Measurements from ENCODE around the gene SCN5A.

SCN5A gene

GRCh38 chr3:38587548-38588131, 61.8 kb downstream of the SCN5A start:
- POLR2A ChIA-PET = no interaction called here
- DNase-seq = no peak
- Histone ChIP-seq H3K27ac (ENCODE audit: insufficient read depth in 1 of 2, low read depth in 1 of 2, low read length in 2 of 2, poor library complexity in 1 of 2, severe bottlenecking in 2 of 2) (no peak overlapping the region), H3K9me3 (ENCODE audit: control extremely low read depth in 1 of 5, control insufficient read depth in 4 of 5, insufficient read depth in 2 of 5, low read depth in 1 of 5, low read length in 4 of 5) (no peaks in the 10 kb centered on the region), H3K36me3 (ENCODE audit: control insufficient read depth in 4 of 4, insufficient read depth in 4 of 4, low read length in 3 of 4) (no peaks in the 10 kb centered on the region), H3K27me3 (replicated peaks in 2 of 5; ENCODE audit: control insufficient read depth in 4 of 5, insufficient read depth in 5 of 5, low read length in 4 of 5) (no peaks in the 10 kb centered on the region), H3K4me1 (ENCODE audit: control extremely low read depth in 1 of 4, control insufficient read depth in 4 of 4, insufficient read depth in 4 of 4, low read length in 3 of 4) (no peaks in the 10 kb centered on the region), H3K4me3 (ENCODE audit: control insufficient read depth in 1 of 7, extremely low read depth in 1 of 7, insufficient read depth in 4 of 7, low read depth in 2 of 7, low read length in 6 of 7) (no peak overlapping the region)
- WGBS (ENCODE audit: insufficient coverage) = 98% methylated on average over 5 of the region's 7 CpGs
- CTCF ChIA-PET = no interaction called here

DNA sequence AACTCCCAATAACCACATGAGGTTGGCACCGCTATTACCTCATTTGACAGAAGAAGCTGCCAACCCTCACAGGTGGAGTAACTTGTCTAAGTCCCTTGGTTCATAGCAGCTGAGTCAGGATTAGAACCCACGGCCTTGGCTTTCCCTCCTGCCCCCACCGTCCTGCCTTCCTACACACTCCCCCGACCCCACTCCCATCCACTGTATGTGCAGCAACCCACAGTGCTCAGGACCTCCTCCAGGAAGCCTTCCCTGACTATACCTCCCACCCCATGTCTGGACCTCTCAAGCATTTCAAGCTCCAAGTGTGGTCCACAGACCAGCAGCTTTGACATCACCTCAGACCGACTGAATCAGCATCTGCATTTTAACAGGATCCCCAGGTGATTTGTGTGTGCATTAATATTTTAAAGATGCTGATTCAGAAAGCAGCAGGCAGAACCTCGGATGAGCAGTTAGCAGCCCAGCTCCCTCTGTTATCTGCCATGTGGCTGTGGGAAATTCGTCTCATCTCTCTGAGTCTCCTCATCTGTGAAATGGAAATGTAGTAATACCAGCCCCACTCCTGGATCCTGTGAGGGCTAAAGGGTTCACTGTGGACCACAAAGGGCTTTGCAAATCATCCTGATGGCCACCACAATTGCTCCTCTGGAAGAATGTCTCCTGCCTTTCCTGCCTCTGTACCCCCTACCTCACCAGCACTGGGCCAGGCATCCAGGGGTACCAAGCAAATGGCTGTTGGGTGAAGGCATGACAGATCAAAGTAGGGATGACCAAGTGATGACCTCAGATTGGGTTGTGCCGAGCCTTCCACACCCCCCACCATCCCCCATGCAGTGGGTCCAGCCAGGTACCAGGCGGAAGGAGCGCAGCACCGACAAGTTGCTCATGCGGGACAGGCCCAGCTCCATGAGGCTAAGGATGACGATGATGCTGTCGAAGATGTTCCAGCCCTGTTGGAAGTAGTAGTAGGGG, 62.7 kb downstream of the SCN5A start:
- Histone ChIP-seq H3K4me1 (ENCODE audit: control extremely low read depth in 1 of 4, control insufficient read depth in 4 of 4, insufficient read depth in 4 of 4, low read length in 3 of 4) (no peaks in the 10 kb centered on the region), H3K9me3 (ENCODE audit: control extremely low read depth in 1 of 5, control insufficient read depth in 4 of 5, insufficient read depth in 2 of 5, low read depth in 1 of 5, low read length in 4 of 5) (no peaks in the 10 kb centered on the region), H3K27ac (ENCODE audit: insufficient read depth in 1 of 2, low read depth in 1 of 2, low read length in 2 of 2, poor library complexity in 1 of 2, severe bottlenecking in 2 of 2) (no peak overlapping the region), H3K27me3 (replicated peaks in 2 of 5; ENCODE audit: control insufficient read depth in 4 of 5, insufficient read depth in 5 of 5, low read length in 4 of 5) (no peaks in the 10 kb centered on the region), H3K36me3 (ENCODE audit: control insufficient read depth in 4 of 4, insufficient read depth in 4 of 4, low read length in 3 of 4) (no peaks in the 10 kb centered on the region), H3K4me3 (ENCODE audit: control insufficient read depth in 1 of 7, extremely low read depth in 1 of 7, insufficient read depth in 4 of 7, low read depth in 2 of 7, low read length in 6 of 7) (no peak overlapping the region)
- DNase-seq = no peak
- 95% methylated on average over 11 of the region's 14 CpGs for WGBS (ENCODE audit: insufficient coverage)
- POLR2A ChIA-PET = no interaction called here
- CTCF ChIA-PET = no interaction called here

GRCh38 chr3:38585791-38586420, 63.6 kb downstream of the SCN5A start:
- no peak for DNase-seq
- Histone ChIP-seq H3K27me3 (replicated peaks in 2 of 5; ENCODE audit: control insufficient read depth in 4 of 5, insufficient read depth in 5 of 5, low read length in 4 of 5) (no peaks in the 10 kb centered on the region), H3K9me3 (ENCODE audit: control extremely low read depth in 1 of 5, control insufficient read depth in 4 of 5, insufficient read depth in 2 of 5, low read depth in 1 of 5, low read length in 4 of 5) (no peaks in the 10 kb centered on the region), H3K4me1 (ENCODE audit: control extremely low read depth in 1 of 4, control insufficient read depth in 4 of 4, insufficient read depth in 4 of 4, low read length in 3 of 4) (no peaks in the 10 kb centered on the region), H3K27ac (ENCODE audit: insufficient read depth in 1 of 2, low read depth in 1 of 2, low read length in 2 of 2, poor library complexity in 1 of 2, severe bottlenecking in 2 of 2) (no peak overlapping the region), H3K4me3 (ENCODE audit: control insufficient read depth in 1 of 7, extremely low read depth in 1 of 7, insufficient read depth in 4 of 7, low read depth in 2 of 7, low read length in 6 of 7) (no peak overlapping the region), H3K36me3 (ENCODE audit: control insufficient read depth in 4 of 4, insufficient read depth in 4 of 4, low read length in 3 of 4) (no peaks in the 10 kb centered on the region)
- CTCF ChIA-PET = interaction anchor here (1.0 kb wide), 1 partner anchor 61 kb away, joined by 3 read pairs; no protein-coding TSS in a partner anchor
- POLR2A ChIA-PET = no interaction called here
- 98% methylated on average over 7 of the region's 8 CpGs for WGBS (ENCODE audit: insufficient coverage)

GRCh38 chr3:38583688-38584087, 65.8 kb downstream of the SCN5A start:
- ChIA-PET POLR2A (no interaction called here), CTCF (no interaction called here)
- WGBS (ENCODE audit: insufficient coverage) = 96% methylated on average over 4 of the region's 6 CpGs

GRCh38 chr3:38582941-38583645, 66.4 kb downstream of the SCN5A start:
- peak in 2 of 3 donors; percentile 15 to 16 for DNase-seq
- no peaks in the 10 kb centered on the region for H3K27me3 ChIP-seq (replicated peaks in 2 of 5; ENCODE audit: control insufficient read depth in 4 of 5, insufficient read depth in 5 of 5, low read length in 4 of 5)
- ChIA-PET POLR2A (no interaction called here), CTCF (no interaction called here)
- H3K9me3 ChIP-seq (ENCODE audit: control extremely low read depth in 1 of 5, control insufficient read depth in 4 of 5, insufficient read depth in 2 of 5, low read depth in 1 of 5, low read length in 4 of 5) = no peaks in the 10 kb centered on the region
- H3K36me3 ChIP-seq (ENCODE audit: control insufficient read depth in 4 of 4, insufficient read depth in 4 of 4, low read length in 3 of 4) = no peaks in the 10 kb centered on the region
- H3K4me3 ChIP-seq (ENCODE audit: control insufficient read depth in 1 of 7, extremely low read depth in 1 of 7, insufficient read depth in 4 of 7, low read depth in 2 of 7, low read length in 6 of 7) = no peak overlapping the region
- H3K27ac ChIP-seq (ENCODE audit: insufficient read depth in 1 of 2, low read depth in 1 of 2, low read length in 2 of 2, poor library complexity in 1 of 2, severe bottlenecking in 2 of 2) = no peak overlapping the region
- no peaks in the 10 kb centered on the region for H3K4me1 ChIP-seq (ENCODE audit: control extremely low read depth in 1 of 4, control insufficient read depth in 4 of 4, insufficient read depth in 4 of 4, low read length in 3 of 4)
- 19% methylated on average over 5 of the region's 8 CpGs for WGBS (ENCODE audit: insufficient coverage)

More at GRCh38 chr3:38583688-38584087, 65.8 kb downstream of the SCN5A start:
- H3K36me3 ChIP-seq (ENCODE audit: control insufficient read depth in 4 of 4, insufficient read depth in 4 of 4, low read length in 3 of 4) = no peaks in the 10 kb centered on the region
- no peaks in the 10 kb centered on the region for H3K4me1 ChIP-seq (ENCODE audit: control extremely low read depth in 1 of 4, control insufficient read depth in 4 of 4, insufficient read depth in 4 of 4, low read length in 3 of 4)
- H3K9me3 ChIP-seq (ENCODE audit: control extremely low read depth in 1 of 5, control insufficient read depth in 4 of 5, insufficient read depth in 2 of 5, low read depth in 1 of 5, low read length in 4 of 5) = no peaks in the 10 kb centered on the region
- no peak for DNase-seq
- no peaks in the 10 kb centered on the region for H3K27me3 ChIP-seq (replicated peaks in 2 of 5; ENCODE audit: control insufficient read depth in 4 of 5, insufficient read depth in 5 of 5, low read length in 4 of 5)
- H3K4me3 ChIP-seq (ENCODE audit: control insufficient read depth in 1 of 7, extremely low read depth in 1 of 7, insufficient read depth in 4 of 7, low read depth in 2 of 7, low read length in 6 of 7) = no peak overlapping the region
- H3K27ac ChIP-seq (ENCODE audit: insufficient read depth in 1 of 2, low read depth in 1 of 2, low read length in 2 of 2, poor library complexity in 1 of 2, severe bottlenecking in 2 of 2) = no peak overlapping the region

GRCh38 chr3:38582316-38582715, 67.2 kb downstream of the SCN5A start:
- H3K4me1 ChIP-seq (ENCODE audit: control extremely low read depth in 1 of 4, control insufficient read depth in 4 of 4, insufficient read depth in 4 of 4, low read length in 3 of 4) = no peaks in the 10 kb centered on the region
- no peaks in the 10 kb centered on the region for H3K36me3 ChIP-seq (ENCODE audit: control insufficient read depth in 4 of 4, insufficient read depth in 4 of 4, low read length in 3 of 4)
- no peak overlapping the region for H3K4me3 ChIP-seq (ENCODE audit: control insufficient read depth in 1 of 7, extremely low read depth in 1 of 7, insufficient read depth in 4 of 7, low read depth in 2 of 7, low read length in 6 of 7)
- ChIA-PET POLR2A (no interaction called here), CTCF (no interaction called here)
- H3K9me3 ChIP-seq (ENCODE audit: control extremely low read depth in 1 of 5, control insufficient read depth in 4 of 5, insufficient read depth in 2 of 5, low read depth in 1 of 5, low read length in 4 of 5) = no peaks in the 10 kb centered on the region
- no peak for DNase-seq
- no peak overlapping the region for H3K27ac ChIP-seq (ENCODE audit: insufficient read depth in 1 of 2, low read depth in 1 of 2, low read length in 2 of 2, poor library complexity in 1 of 2, severe bottlenecking in 2 of 2)
- 91% methylated on average over 4 of the region's 6 CpGs for WGBS (ENCODE audit: insufficient coverage)
- no peaks in the 10 kb centered on the region for H3K27me3 ChIP-seq (replicated peaks in 2 of 5; ENCODE audit: control insufficient read depth in 4 of 5, insufficient read depth in 5 of 5, low read length in 4 of 5)

Data from common myeloid progenitor, CD34-positive (primary cell).